ENCODE measurements around the gene RREB1.

DNA sequence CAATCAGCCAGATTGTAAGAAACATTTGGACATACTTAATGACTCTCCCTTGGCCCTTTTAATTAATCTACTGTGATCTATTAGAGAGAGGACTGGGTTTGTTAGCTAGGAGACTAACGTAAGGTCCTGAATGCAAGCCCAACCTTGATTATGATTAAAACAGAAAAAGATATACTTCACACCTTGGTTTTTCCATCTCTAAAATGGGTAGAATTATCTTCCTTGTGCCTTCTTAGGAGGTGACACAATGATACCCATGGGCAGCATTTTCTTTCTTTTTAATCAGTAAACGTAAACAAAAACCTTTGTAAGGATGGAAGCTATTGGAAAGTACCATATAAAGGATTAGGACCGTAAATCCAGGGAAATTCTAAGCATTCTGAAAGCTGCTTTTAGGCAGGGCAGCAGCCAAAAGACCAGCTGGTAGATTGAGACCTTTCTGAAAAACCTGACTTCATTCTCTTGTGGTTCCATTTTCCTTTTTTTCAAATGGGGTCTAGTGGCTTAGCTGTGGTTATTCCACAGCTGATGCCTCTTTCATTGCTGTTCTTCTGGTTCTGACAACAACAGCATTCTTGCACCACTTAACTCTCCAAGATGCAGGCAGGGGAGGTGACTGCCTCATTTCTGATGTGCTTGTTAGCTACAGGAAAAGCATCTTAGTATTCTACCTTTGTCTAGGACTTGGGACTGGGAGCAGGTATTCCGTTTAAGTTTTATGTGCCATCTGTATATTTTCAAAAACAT, 27.4 kb downstream of the RREB1 start:
- TF ChIP-seq POLR2A (IDR thresholded peaks at IDR 0.05), result no peak
- TF ChIP-seq, protein P1, sequence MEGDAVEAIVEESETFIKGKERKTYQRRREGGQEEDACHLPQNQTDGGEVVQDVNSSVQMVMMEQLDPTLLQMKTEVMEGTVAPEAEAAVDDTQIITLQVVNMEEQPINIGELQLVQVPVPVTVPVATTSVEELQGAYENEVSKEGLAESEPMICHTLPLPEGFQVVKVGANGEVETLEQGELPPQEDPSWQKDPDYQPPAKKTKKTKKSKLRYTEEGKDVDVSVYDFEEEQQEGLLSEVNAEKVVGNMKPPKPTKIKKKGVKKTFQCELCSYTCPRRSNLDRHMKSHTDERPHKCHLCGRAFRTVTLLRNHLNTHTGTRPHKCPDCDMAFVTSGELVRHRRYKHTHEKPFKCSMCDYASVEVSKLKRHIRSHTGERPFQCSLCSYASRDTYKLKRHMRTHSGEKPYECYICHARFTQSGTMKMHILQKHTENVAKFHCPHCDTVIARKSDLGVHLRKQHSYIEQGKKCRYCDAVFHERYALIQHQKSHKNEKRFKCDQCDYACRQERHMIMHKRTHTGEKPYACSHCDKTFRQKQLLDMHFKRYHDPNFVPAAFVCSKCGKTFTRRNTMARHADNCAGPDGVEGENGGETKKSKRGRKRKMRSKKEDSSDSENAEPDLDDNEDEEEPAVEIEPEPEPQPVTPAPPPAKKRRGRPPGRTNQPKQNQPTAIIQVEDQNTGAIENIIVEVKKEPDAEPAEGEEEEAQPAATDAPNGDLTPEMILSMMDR (IDR thresholded peaks at IDR 0.05), result no peak
- no peak for TF ChIP-seq POLR2AphosphoS5 (IDR thresholded peaks at IDR 0.05)

Measured in prostate gland (tissue), 2 donors.